ENCODE measurements around the gene UBA7. TPM values are rescaled to one million over a fixed set of nuclear protein-coding genes. Genes with fewer than 3 reads are reported as not detected.

UBA7 gene
- total RNA-seq, 1 donor: 76.7 TPM

DNA sequence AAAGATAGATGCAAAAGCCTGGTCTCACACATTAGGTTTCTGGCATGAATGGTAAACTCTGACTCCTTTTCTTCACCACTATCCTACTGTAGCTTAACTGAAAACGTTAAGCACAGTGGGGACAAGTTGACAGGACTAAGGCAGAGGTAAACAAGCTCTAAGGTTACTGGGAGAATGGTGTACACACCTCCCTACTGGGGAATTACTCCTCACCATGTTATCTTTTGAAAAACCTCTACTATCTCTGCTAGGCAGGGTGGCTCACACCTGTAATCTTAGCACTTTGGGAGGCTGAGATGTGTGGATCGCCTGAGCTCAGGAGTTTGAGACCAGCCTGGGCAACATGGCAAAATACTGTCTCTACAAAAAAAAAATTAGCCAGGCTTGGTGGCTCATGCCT, 56.6 kb downstream of the UBA7 start:
- H3K27me3 ChIP-seq (ENCODE audit: insufficient read depth, low read length): no peaks in the 10 kb centered on the region
- H3K27ac ChIP-seq (ENCODE audit: low read depth, low read length): no peak overlapping the region
- DNase-seq (ENCODE audit: insufficient read length, low spot score, missing footprints): no peak
- H3K36me3 ChIP-seq (ENCODE audit: insufficient read depth, low read length): no peaks in the 10 kb centered on the region
- TF ChIP-seq, protein P1, sequence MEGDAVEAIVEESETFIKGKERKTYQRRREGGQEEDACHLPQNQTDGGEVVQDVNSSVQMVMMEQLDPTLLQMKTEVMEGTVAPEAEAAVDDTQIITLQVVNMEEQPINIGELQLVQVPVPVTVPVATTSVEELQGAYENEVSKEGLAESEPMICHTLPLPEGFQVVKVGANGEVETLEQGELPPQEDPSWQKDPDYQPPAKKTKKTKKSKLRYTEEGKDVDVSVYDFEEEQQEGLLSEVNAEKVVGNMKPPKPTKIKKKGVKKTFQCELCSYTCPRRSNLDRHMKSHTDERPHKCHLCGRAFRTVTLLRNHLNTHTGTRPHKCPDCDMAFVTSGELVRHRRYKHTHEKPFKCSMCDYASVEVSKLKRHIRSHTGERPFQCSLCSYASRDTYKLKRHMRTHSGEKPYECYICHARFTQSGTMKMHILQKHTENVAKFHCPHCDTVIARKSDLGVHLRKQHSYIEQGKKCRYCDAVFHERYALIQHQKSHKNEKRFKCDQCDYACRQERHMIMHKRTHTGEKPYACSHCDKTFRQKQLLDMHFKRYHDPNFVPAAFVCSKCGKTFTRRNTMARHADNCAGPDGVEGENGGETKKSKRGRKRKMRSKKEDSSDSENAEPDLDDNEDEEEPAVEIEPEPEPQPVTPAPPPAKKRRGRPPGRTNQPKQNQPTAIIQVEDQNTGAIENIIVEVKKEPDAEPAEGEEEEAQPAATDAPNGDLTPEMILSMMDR (IDR thresholded peaks at IDR 0.05; ENCODE audit: extremely low read depth, low read depth, low read length): no peak
- H3K4me1 ChIP-seq (ENCODE audit: insufficient read depth, low read length): no peaks in the 10 kb centered on the region
- H3K4me2 ChIP-seq (ENCODE audit: insufficient read depth, low read length): no peak overlapping the region
- no peaks in the 10 kb centered on the region for H3K9me3 ChIP-seq (ENCODE audit: low read depth, low read length)
- no peak overlapping the region for H2AFZ ChIP-seq (ENCODE audit: low read length)
- H4K20me1 ChIP-seq (ENCODE audit: insufficient read depth, low read length): peaks cover 46% of the 10 kb centered on the region
- no peak overlapping the region for H3K4me3 ChIP-seq (ENCODE audit: insufficient read depth, low read length)
- H3K79me2 ChIP-seq (ENCODE audit: insufficient read depth, low read length): peaks cover 90% of the 10 kb centered on the region

DNA sequence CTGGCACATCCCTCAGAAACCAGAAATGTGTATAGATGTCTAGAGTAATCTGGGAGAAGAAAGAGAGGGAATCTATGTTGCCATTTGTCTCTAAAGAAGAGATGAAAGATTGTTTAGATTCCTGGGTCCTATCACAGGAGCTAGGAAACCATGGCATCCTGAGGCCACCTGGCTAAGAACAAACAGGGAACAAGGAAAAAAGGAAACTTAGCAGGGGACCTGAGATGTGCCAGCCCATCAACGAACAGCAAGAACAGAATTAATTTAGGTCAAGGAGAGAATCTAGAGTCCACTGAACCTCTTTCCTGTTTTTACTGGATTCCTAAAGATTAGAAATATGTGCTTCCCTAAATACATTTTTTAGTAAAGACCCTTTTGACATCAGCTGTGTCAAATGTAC, 57.7 kb downstream of the UBA7 start:
- Histone ChIP-seq H3K9me3 (ENCODE audit: low read depth, low read length) (no peaks in the 10 kb centered on the region), H3K27me3 (ENCODE audit: insufficient read depth, low read length) (no peaks in the 10 kb centered on the region), H4K20me1 (ENCODE audit: insufficient read depth, low read length) (peaks cover 46% of the 10 kb centered on the region), H3K79me2 (ENCODE audit: insufficient read depth, low read length) (peaks cover 90% of the 10 kb centered on the region), H3K4me2 (ENCODE audit: insufficient read depth, low read length) (no peak overlapping the region), H3K4me3 (ENCODE audit: insufficient read depth, low read length) (no peak overlapping the region), H3K27ac (ENCODE audit: low read depth, low read length) (no peak overlapping the region), H2AFZ (ENCODE audit: low read length) (no peak overlapping the region), H3K36me3 (ENCODE audit: insufficient read depth, low read length) (no peaks in the 10 kb centered on the region), H3K4me1 (ENCODE audit: insufficient read depth, low read length) (no peaks in the 10 kb centered on the region)
- DNase-seq (ENCODE audit: insufficient read length, low spot score, missing footprints): no peak
- TF ChIP-seq, protein P1 (IDR thresholded peaks at IDR 0.05; ENCODE audit: extremely low read depth, low read depth, low read length): no peak

Small RNA genes lying within 50 kb of the gene (small RNA-seq; reads per million reads assigned to genes)
- gene COX6CP14 (not detected), gene RN7SL217P (not detected)

Other genes starting within 250 kb of the UBA7 start
- gene APEH, start 139.6 kb downstream of the UBA7 start, total RNA-seq: 98.8 and 101 TPM in 2 replicates
- gene MST1, start 124.5 kb downstream of the UBA7 start, total RNA-seq: 6.5 and 6.9 TPM in 2 replicates
- gene RNF123, start 124.4 kb downstream of the UBA7 start, total RNA-seq: 25.0 and 33.3 TPM in 2 replicates
- gene AMIGO3, start 94.3 kb downstream of the UBA7 start, total RNA-seq: 0.29 and 1.8 TPM in 2 replicates
- 17.4 and 21.0 TPM in 2 replicates for gene GMPPB, start 90.0 kb downstream of the UBA7 start, total RNA-seq
- gene IP6K1, start 27.4 kb downstream of the UBA7 start, total RNA-seq: 46.9 and 48.5 TPM in 2 replicates
- under 0.01 TPM in 1 of 2 replicates, not detected in the other for gene CDHR4, start 14.1 kb downstream of the UBA7 start, total RNA-seq
- gene INKA1, start 10.7 kb downstream of the UBA7 start, total RNA-seq: 5.8 and 6.5 TPM in 2 replicates
- 1.4 and 2.4 TPM in 2 replicates for gene TRAIP, start 42.6 kb upstream of the UBA7 start, total RNA-seq
- gene CAMKV, start 56.0 kb upstream of the UBA7 start, total RNA-seq: not detected in 2 replicates
- 0.72 and 1.8 TPM in 2 replicates for gene MST1R, start 89.9 kb upstream of the UBA7 start, total RNA-seq
- 13.0 and 14.1 TPM in 2 replicates for gene MON1A, start 115.9 kb upstream of the UBA7 start, total RNA-seq
- gene RBM6, start 126.2 kb upstream of the UBA7 start, total RNA-seq: 50.7 and 55.1 TPM in 2 replicates